Measurements from ENCODE around the gene TRAPPC10. TPM values are rescaled to one million over a fixed set of nuclear protein-coding genes. Genes with fewer than 3 reads are reported as not detected.

TRAPPC10 gene
- total and polyA plus RNA-seq, 2 of the 8 experiments (the other 6 are each of a cell fraction or from before 2014, with no cell fraction given) = 18.5 to 29.8 TPM

- no peak for TF ChIP-seq CHD7 (IDR thresholded peaks at IDR 0.05; ENCODE audit: insufficient replicate concordance, low read length)
- TF ChIP-seq, protein P1, sequence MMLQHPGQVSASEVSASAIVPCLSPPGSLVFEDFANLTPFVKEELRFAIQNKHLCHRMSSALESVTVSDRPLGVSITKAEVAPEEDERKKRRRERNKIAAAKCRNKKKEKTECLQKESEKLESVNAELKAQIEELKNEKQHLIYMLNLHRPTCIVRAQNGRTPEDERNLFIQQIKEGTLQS (IDR thresholded peaks at IDR 0.05; ENCODE audit: insufficient read depth, low read depth, low read length) = no peak
Observed at GRCh38 chr21:43983390-43983789, 28.7 kb upstream of the TRAPPC10 start (continued).
